Adrenal gland (tissue), 5 donors: ENCODE results near the gene CPSF4.

Experiments
- CTCF ChIP-seq, 6 experiments: fragments of 450-650 bp in 4 of 6; fragments of 200-600 bp in 2 of 6; sonication (generic) in 1 of 6; IDR thresholded peaks; 1 replicate in 5 of 6; 2 replicates in 1 of 6; pipeline versions ENCODE4 v1.5.1 to v1.8.0; 2016 to 2021; ENCODE audit warnings: antibody characterized with exemption in 6 of 6, mild to moderate bottlenecking in 2 of 6, moderate library complexity in 1 of 6
- POLR2A ChIP-seq, 2 donors: fragments of 450-650 bp; IDR thresholded peaks; one replicate each; pipeline ENCODE4 v1.6.1; 2017; ENCODE audit warnings: antibody characterized with exemption in 2 of 2, mild to moderate bottlenecking in 2 of 2, moderate library complexity in 1 of 2
- donor health status: DM: no; HTN: no; CAD: no.

DNA sequence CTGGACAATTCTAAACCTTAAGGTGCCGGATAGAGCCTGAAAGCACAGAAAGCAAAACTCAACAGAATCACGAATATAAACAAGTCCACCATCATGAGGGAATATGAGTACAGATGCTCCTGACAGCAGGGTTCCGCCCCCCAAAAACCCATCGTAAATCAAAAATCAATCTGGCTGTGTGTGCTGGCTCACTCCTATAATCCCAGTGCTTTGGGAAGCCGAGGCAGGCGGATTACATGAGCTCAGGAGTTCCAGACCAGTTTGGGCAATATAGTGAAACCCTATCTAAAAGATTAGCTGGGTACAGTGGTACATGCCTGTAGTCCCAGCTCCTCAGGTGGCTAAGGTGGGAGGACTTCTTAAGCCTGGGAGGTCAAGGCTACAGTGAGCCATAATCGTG is 17.8 kb upstream of the CPSF4 start:
- TF ChIP-seq CTCF (IDR thresholded peaks at IDR 0.05) (no peak), POLR2A (IDR thresholded peaks at IDR 0.05) (no peak)
